DND-41 (cell line): ENCODE measurements around the gene SLC25A22.

Experiments
- ATAC-seq: fragments of 200-7000 bp; cut with Tn5 transposase; 3 replicates; pipeline ENCODE4 v1.9.1; 2021; ENCODE audit warnings: low read depth; ENCODE audit not compliant: insufficient read depth
- DNase-seq: peaks from one replicate; pipeline ENCODE4 v3.0.0-alpha.2; 2020
- H2AFZ ChIP-seq: 2 replicates; pipeline ENCODE4 v1.6.0; 2012; ENCODE audit warnings: low read depth, low read length
- H3K27ac ChIP-seq: 2 replicates; pipeline ENCODE4 v1.5.1; 2012; ENCODE audit warnings: low read length, inconsistent platforms
- H3K27me3 ChIP-seq: fragments of 200-600 bp; sonication (generic); 2 replicates; pipeline ENCODE4 v1.6.0; 2012; ENCODE audit warnings: low read length, mild to moderate bottlenecking, inconsistent platforms; ENCODE audit not compliant: insufficient read depth, poor library complexity
- H3K36me3 ChIP-seq: 2 replicates; pipeline ENCODE4 v1.5.1; 2012; ENCODE audit warnings: low read length, inconsistent platforms; ENCODE audit not compliant: insufficient read depth
- H3K4me1 ChIP-seq: 2 replicates; pipeline ENCODE4 v1.5.1; 2012; ENCODE audit warnings: mild to moderate bottlenecking, low read length; ENCODE audit not compliant: insufficient read depth
- H3K4me2 ChIP-seq: 2 replicates; pipeline ENCODE4 v1.6.0; 2012; ENCODE audit warnings: mild to moderate bottlenecking, moderate library complexity, low read length, inconsistent platforms; ENCODE audit not compliant: insufficient read depth
- H3K4me3 ChIP-seq, 2 experiments: fragments of 200-600 bp in 1 of 2; shearing (Covaris generic) in 1 of 2; 2 replicates each; pipeline ENCODE4 v1.5.1; 2012 to 2016; ENCODE audit warnings: inconsistent platforms in 2 of 2, low read length in 2 of 2, mild to moderate bottlenecking in 2 of 2, low read depth in 1 of 2, moderate library complexity in 1 of 2
- H3K79me2 ChIP-seq: 2 replicates; pipeline ENCODE4 v1.6.0; 2012; ENCODE audit warnings: low read length, inconsistent platforms; ENCODE audit not compliant: insufficient read depth
- H3K9ac ChIP-seq: 2 replicates; pipeline ENCODE4 v1.6.0; 2012; ENCODE audit warnings: low read depth, mild to moderate bottlenecking, inconsistent platforms, low read length, moderate library complexity
- H3K9me3 ChIP-seq: 2 replicates; pipeline ENCODE4 v1.5.1; 2012; ENCODE audit warnings: low read length, moderate library complexity, mild to moderate bottlenecking, inconsistent platforms; ENCODE audit not compliant: insufficient read depth, severe bottlenecking
- H4K20me1 ChIP-seq: 2 replicates; pipeline ENCODE4 v1.6.0; 2012; ENCODE audit warnings: low read length; ENCODE audit not compliant: insufficient read depth
- CTCF ChIP-seq: IDR thresholded peaks from 2 replicates; pipeline ENCODE4 v1.5.1; 2012; ENCODE audit warnings: borderline replicate concordance, low read length, moderate library complexity, mild to moderate bottlenecking; ENCODE audit not compliant: poor library complexity, severe bottlenecking; ENCODE audit errors: extremely low read depth
- EZH2 ChIP-seq: IDR thresholded peaks from 3 replicates; pipeline ENCODE4 v1.6.1; 2012; ENCODE audit warnings: borderline replicate concordance, low read depth, mild to moderate bottlenecking, moderate library complexity, low read length, inconsistent platforms; ENCODE audit not compliant: severe bottlenecking

The SLC25A22 gene

DNA sequence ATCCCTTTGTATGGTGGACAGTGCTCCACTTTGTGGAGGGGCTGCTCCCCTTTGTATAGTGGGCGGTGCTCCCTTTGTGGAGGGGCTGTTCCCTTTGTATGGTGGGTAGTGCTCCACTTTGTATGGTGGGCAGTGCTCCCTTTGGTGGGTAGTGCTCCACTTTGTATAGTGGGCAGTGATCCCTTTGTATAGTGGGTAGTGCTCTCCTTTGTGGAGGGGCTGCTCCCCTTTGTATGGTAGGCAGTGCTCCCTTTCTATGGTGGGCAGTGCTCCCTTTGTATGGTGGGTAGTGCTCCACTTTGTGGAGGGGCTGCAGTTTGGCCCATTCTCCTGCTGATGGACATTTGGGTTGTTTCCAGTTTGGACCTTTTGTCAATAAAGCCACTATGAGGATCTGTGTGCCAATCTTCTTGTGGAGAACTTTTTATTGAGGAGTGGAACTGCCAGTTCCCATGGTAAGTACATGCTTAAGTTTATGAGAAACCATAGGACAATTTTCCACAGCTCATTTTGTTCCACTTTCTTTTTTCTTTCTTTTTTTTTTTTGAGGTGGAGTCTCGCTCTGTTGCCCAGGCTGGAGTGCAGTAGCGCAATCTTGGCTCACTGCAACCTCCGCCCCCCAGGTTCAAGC is 55.4 kb downstream of the SLC25A22 start:
- Histone ChIP-seq H4K20me1 (no peaks in the 10 kb centered on the region), H3K36me3 (peaks cover 2% of the 10 kb centered on the region; the same call in 1 of the 2 replicates), H3K4me3 (no peak overlapping the region), H3K79me2 (peaks cover 11% of the 10 kb centered on the region), H3K9me3 (no peaks in the 10 kb centered on the region), H3K4me2 (no peak overlapping the region), H3K27me3 (peaks cover 5% of the 10 kb centered on the region), H3K9ac (no peak overlapping the region), H3K4me1 (peaks cover 10% of the 10 kb centered on the region), H2AFZ (no peak overlapping the region), H3K27ac (no peak overlapping the region)
- ATAC-seq: no peak
- no peak for DNase-seq
- no peak for TF ChIP-seq CTCF
- no peak for TF ChIP-seq EZH2

DNA sequence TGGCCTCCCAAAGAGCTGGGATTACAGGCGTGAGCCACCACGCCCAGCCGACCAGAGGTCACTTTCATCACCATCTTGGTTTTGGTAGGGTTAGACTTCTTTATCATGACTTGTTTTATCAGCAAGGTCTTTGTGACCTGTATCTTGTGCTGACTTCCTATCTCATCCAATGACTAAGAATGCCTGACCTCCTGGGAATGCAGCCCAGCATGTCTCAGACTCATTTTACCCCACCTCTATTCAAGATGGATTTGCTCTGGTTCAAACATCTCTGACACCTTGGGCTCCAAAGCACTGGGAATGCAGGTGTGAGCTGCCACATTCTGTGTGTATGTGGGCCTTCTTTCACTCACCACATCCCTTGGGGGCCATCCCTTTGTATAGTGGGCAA is 55.9 kb downstream of the SLC25A22 start:
- peaks cover 6% of the 10 kb centered on the region; the same call in 1 of the 2 replicates for H3K79me2 ChIP-seq
- no peak overlapping the region for H3K4me2 ChIP-seq
- no peak overlapping the region for H2AFZ ChIP-seq
- TF ChIP-seq EZH2: no peak
- no peak for TF ChIP-seq CTCF
- H3K36me3 ChIP-seq: no peaks in the 10 kb centered on the region
- H3K9ac ChIP-seq: no peak overlapping the region
- ATAC-seq (no peak), DNase-seq (no peak)
- no peak overlapping the region for H3K27ac ChIP-seq
- peaks cover 10% of the 10 kb centered on the region for H3K27me3 ChIP-seq
- no peaks in the 10 kb centered on the region for H4K20me1 ChIP-seq
- no peak overlapping the region for H3K4me3 ChIP-seq
- H3K9me3 ChIP-seq: no peaks in the 10 kb centered on the region
- H3K4me1 ChIP-seq: peaks cover 10% of the 10 kb centered on the region
